Putamen (tissue), 1 donor: Measurements from ENCODE around the gene URB1.

Experiments used
- DNase-seq: peaks from one replicate; pipeline ENCODE4 v3.0.0-alpha.2; 2016; ENCODE audit warnings: low spot score

The URB1 gene

GRCh38 chr21:32346951-32347350, 45.9 kb downstream of the URB1 start:
- DNase-seq, result no peak

GRCh38 chr21:32340863-32341848, 51.7 kb downstream of the URB1 start:
- DNase-seq, result peak; percentile 59

- peak; percentile 57 for DNase-seq
These were observed 54.4 kb downstream of the URB1 start for GRCh38 chr21:32338209-32338921.

GRCh38 chr21:32337206-32337605, 55.6 kb downstream of the URB1 start:
- no peak for DNase-seq

GRCh38 chr21:32336711-32337110, 56.1 kb downstream of the URB1 start:
- DNase-seq, result peak; percentile 76

GRCh38 chr21:32335601-32336575, 56.9 kb downstream of the URB1 start:
- peak; percentile 96 for DNase-seq

- peak; percentile 86 for DNase-seq
These were observed 57.8 kb downstream of the URB1 start for GRCh38 chr21:32334980-32335531.

- DNase-seq, result peak; percentile 70
These were observed 58.7 kb downstream of the URB1 start for GRCh38 chr21:32333953-32334673.

- no peak for DNase-seq
These were observed 60.3 kb downstream of the URB1 start for GRCh38 chr21:32332463-32332951.

- DNase-seq, result peak; percentile 67
These were observed 61.1 kb downstream of the URB1 start for GRCh38 chr21:32331444-32332305.

- peak; percentile 67 for DNase-seq
These were observed 62.0 kb downstream of the URB1 start for GRCh38 chr21:32330784-32331311.

- DNase-seq, result no peak
These were observed 63.0 kb downstream of the URB1 start for GRCh38 chr21:32329776-32330175.

- no peak for DNase-seq
These were observed 63.5 kb downstream of the URB1 start for GRCh38 chr21:32329331-32329730.

- DNase-seq, result peak; percentile 43
These were observed 64.2 kb downstream of the URB1 start for GRCh38 chr21:32328595-32328994.

GRCh38 chr21:32325706-32326105, 67.1 kb downstream of the URB1 start:
- peak; percentile 59 for DNase-seq

- no peak for DNase-seq
These were observed 70.1 kb downstream of the URB1 start for GRCh38 chr21:32322676-32323075.

GRCh38 chr21:32322103-32322502, 70.7 kb downstream of the URB1 start:
- DNase-seq, result no peak

- no peak for DNase-seq
These were observed 71.3 kb downstream of the URB1 start for GRCh38 chr21:32321480-32321879.

- no peak for DNase-seq
These were observed 72.1 kb downstream of the URB1 start for GRCh38 chr21:32320726-32321125.
